NOMO-1 (cell line): ENCODE data around the gene PPP2R5E.
"Not testable (repeated sequence)": the region's sequence is repeated elsewhere in the genome, so short reads cannot be mapped to it uniquely, and the experiment has no call there.

Experiments
- DNase-seq, 2 experiments: peaks; one replicate each; lab custom pipeline; 2025; ENCODE audit not compliant: unreplicated experiment in 2 of 2; lab: John Stamatoyannopoulos, UW

The PPP2R5E gene

DNA sequence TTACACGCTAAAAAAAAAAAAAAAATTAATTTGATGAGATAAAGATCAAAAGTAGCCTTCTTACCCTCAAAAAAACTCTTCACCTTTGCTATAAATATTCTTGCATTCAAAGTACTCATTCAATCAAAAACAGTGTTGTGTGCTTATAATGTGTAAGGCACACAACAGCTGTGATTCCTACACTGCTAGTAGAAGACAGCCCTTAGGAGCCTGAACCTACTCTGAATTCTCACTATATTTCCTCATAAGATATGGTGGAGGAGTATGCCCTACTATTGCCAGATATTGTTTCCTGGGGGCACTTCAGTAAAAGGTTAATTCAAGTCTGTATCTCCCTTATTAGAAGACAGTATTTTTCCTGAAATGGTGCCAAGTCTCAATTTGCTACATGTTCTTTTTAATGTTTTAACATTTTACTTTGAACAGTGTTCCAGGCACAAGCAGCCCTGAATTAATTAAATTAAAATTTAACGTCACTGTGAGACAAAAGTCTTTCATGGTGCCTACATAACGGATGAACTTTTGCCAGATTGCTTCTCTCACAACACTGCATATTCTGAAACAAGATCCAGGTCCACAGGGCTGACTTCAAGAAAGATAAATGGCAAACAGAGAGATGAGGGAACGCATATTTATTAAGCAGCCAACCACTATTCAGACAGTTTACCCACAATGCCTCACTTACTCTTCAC is 19.3 kb downstream of the PPP2R5E start:
- no peak for DNase-seq

DNA sequence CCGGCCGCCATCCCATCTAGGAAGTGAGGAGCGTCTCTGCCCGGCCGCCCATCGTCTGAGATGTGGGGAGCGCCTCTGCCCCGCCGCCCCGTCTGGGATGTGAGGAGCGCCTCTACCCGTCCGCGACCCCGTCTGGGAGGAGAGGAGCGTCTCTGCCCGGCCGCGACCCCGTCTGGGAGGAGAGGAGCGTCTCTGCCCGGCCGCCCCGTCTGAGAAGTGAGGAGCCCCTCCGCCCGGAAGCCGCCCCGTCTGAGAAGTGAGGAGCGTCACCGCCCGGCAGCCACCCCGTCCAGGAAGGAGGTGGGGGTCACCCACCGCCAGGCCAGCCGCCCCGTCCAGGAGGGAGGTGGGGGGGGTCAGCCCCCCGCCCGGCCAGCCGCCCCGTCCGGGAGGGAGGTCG is 20.7 kb downstream of the PPP2R5E start:
- DNase-seq = not testable (repeated sequence)

DNA sequence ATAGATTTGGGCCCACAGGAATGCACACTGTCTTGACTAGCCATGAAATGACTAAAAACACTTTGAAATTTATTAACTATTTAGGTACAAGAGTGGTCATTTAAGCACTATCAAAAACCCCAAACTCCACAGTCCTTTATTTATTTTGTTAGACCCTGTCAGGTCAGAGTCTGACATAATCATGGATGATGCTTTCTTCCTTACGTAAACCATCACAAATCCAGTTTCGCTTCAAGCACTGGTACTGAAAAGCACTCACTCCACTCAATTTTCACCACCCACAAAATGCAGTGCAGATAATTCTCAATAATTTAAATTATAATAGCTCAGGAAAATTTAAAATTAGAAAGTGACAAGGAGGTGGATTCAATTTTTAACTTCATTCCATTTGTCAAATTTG is 25.8 kb downstream of the PPP2R5E start:
- no peak for DNase-seq

DNA sequence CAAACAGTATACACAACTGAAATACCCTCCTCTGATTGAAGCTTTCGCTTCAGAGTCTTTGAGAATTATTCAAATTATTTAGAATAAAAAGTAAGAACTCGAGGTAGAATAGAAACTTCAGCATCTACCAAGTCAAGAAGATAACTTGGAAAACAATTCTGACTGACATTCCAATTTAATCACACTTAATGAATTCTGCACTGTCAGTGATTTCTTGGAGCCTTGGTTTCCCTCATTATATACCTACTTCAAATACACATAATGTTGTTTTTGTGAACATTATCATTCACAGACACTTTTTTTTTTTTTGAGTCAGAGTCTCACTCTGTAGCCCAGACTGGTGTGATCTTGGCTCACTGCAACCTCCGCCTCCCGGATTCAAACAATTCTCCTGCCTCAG is 27.9 kb downstream of the PPP2R5E start:
- DNase-seq = no peak

DNA sequence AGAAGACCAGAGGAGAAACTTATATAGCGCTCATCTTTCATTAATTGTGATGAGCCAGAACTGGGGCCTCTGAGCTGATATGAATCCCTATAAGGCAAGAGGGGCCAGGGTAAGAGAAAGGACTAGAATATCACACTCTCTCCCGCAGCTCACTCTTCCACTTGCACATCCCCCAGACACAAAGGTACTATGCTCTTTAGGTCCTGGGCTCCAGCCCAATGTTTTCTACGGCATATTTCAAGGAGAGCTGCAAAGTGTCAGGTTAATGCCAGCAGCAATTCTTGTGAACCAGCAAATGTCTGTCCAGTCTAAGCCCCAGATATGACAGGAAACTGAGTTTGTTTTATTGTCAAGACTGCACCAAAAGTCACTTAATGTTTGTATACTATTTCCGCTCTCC is 29.4 kb downstream of the PPP2R5E start:
- DNase-seq = no peak

DNA sequence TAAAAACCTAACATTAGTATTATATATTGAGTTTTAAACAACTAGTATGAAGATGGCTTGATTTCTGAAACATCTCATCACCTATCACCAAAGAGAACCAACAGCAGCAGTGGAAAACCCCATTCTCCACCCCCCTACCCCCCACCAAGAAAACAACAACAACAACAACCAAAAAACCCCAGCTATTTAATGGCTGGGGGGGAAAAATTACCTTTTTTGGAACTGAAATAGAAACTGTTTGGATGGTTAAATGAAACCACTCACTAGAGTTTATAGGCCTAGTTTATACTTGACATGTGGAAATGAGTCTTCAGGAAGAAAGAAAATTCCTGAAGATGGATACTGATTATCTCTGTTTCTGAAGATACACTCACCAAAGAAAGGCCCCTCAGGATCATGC is 30.3 kb downstream of the PPP2R5E start:
- DNase-seq = no peak

DNA sequence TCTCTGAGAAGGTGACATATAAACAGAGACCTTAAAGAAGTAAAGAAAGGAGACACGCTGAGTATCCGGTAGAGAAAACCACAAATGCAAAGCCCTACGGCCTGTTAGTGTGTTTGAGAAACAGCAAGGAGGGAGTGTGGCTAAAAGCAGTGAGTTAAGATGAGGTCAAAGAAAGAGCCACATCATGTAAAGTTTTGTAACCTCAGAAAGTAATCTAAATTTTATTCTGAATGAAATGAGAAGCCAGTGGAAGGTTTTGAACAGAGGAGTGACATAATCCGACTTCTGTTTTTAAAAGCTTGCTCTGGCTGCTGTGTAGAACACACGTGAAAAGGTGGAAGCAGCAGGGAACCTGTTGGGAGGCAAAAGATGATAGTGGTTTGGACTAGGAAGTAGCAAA is 32.6 kb downstream of the PPP2R5E start:
- DNase-seq = no peak

DNA sequence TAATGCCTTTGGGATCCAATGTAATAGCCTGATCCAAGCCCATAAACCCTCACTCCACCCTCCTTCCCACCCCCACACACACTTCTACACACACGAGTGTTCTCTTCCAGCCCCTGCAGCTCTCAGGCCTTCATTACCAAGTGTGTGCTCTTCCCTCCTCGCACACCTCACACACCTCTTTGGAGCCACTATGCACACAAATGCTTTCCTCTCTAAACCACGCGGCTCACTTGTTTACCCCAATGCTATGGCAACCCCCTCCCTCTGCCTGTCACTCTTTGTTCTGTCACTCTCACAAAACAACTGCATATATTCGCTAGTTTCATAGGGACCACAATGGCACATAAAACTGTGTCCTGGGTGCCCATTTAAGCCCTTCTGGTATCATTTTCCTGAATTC is 35.1 kb downstream of the PPP2R5E start:
- DNase-seq = no peak

DNA sequence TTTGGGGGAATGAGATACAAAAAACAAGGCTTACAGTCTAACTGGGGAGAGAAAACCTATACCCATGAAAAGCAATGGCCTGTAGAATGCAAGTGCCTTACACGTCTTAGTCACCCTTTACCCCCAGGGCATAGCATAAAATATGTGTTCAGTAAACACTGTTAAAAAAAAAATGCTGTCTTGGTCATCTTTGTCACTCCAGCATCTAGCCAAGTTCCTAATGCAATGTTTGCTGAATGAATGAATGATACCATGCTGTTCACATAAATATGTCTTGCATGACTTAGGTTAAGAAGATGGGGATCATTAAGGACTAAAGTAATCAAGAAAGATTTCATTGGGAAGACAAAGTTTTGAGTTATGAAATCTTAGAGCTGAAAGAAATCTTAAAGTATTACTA is 38.5 kb downstream of the PPP2R5E start:
- DNase-seq = no peak

DNA sequence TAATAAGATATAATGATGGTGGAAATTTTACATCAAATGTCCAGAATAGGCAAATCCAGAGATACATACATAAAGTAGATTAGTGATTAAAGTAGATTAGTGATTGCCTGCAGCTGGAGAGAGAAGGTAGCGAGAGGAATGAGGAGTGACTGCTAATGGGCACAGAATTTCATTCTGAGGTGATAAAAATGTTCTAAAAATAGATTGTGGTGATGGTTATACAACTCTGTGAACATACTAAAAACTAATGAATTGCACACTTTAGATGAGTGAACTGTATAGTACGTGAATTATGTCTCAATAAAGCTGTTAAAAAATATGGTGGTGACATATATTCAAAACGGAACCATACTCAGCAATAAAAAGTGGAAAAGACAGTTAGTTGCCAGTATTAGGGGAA is 41.7 kb downstream of the PPP2R5E start:
- peak in 1 of 2 experiments; percentile 9 for DNase-seq

DNA sequence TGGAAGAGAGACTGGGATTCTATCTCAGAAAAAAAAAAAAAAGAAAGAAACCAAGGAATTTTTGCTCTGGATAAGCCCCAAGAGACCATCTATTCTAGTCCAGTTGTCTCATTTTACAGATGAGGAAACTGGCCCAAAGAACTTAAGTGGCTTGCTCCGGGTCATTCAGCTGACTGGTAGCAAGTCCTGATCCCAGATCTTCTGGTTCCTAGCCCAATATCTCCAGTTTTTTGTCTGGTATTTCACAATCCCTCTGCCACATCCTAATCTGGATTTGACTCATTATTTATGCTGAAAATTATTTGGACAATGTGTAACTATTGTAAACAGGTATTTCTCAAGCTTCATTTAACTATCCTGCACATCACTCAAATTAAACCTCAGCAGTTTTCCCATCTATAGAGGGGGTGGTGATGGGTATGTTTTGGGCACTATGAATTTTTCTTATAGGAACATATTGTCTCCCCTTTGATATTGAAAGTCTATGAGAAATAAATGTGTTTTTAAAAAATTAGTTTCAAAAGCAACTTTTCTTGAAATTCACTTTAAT is 43.4 kb downstream of the PPP2R5E start:
- DNase-seq = no peak

DNA sequence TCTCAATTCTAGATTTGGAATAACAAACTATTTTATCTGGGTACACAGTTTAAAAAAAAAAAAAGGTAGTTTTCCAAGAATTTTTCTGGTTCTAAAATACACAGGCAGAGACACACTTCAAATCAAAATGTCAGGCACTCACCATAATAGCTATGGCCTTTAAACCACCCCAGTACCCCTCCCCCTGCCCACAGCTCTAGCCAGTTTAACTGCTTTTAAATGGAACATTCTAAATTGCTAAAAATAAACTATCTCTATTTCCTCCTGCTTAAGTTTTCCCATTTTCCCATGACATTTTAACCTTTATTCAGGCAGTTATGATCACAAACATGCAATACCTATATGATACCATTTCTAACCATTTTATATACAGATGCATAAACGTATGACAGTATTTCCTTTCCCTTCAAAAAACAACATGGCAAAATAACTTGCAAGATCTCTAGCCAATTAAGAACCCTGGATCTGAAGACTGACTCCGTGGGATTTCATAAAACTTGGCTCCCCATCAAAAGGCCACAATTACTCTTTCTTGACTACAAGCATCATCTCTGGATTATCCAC is 46.3 kb downstream of the PPP2R5E start:
- no peak for DNase-seq

DNA sequence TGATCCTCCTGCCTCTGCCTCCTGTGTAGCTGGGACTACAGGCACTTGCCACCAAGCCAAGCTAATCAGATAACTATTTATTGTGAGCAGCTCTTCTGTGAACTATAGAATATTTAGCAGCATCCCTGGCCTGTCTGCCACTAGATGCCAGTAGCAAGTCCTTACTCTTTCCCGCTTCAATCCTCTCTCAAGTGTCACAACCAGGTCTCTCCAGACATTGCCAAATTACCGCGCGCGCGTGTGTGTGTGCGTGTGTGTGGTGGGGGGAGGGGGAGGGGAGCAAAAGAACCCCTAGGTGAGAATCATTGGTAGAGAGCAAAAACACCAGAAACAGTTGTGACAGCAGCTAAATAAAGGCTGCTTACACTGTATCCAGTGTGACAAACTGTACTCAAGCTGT is 49.9 kb downstream of the PPP2R5E start:
- DNase-seq = no peak

DNA sequence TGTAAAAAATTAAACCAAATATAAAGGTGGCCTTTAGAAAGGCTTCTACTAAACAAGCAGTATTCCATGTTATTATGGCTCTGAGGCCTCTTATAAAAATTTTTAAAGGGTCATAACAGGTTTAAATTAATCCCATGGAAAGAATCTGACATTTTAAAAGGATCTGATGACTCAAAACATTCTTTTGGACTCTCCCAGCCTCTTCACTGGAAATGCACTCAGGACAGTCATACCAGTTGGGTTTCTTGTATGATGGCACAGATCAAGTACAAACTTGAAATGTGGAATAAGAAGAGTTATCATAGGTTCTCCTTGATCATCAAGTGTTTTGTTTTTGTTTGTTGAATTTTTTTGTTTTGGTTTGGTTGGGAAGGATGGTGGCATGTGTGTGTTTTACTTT is 50.8 kb downstream of the PPP2R5E start:
- DNase-seq = no peak

DNA sequence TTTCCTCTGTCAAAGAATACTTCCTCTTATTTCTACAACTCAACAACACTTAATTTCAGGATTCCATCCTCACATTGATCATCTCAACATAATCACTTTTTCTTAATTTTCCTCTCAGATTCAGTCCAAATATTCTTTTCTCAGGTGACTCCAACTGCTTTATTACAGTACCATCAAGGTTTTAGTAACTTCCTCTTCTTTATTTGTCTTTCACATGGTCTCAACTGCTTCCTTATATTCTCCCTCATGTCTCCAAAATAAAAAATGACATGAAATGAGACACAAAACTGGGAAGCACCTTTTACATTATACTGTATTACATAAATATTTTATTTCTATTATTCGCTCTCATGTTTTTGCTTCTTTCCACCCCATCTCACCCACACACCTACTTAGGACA is 55.5 kb downstream of the PPP2R5E start:
- DNase-seq = peak in 1 of 2 experiments; percentile 18

DNA sequence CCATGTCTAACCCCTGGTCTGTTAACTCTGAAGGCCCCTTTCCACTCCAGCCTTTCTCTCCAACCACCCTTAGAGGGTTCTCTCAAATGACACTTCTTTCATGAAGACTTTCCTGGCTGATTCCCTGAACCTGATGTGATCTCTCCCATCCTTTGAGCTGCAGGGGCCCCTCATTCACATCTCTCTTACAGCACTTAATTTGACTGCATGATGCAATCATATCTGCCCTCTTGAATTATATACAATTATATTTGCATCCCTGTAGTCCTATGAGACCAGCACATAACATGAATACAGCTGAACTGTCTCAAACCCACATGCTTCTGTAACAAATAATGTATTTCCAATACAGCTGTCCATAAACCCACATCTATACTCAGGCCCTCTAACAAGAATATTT is 56.4 kb downstream of the PPP2R5E start:
- DNase-seq = no peak

DNA sequence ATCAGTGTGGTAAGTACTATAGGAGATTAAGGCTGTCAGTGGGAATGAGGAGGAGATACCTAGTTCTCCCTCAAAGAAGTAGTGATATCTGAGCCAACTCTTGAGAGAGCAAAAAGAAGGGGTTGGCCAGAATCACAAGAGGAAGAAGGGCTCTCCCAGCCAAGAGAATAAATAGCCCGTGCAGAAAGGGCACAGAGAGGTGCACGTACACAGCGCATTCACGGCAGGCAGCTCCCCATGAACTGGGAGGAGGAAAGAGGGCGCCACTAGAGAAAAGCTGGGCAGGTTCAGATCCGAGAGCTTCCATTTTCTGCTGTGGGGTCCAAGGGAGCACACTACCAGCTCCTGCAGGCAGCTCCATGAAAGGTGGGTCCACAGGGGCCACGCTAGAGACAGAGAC is 59.9 kb downstream of the PPP2R5E start:
- no peak for DNase-seq

DNA sequence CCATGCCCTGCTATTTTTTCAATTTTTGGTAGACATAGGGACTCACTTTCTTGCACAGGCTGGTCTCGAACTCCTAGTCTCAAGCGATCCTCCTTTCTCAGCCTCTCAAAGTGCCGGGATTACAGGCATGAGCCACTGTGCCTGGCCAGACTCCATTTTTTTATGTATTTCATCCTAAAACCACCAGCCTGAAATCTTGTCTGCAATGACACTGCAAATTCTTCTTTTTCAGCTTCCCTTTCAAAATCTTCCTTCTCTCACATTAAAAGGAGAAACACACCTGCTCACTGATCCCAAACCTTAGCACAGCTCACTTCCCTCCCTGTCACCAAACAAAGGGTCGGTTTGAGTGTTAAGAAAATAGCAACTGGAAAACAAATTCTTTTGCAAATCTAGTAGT is 62.6 kb downstream of the PPP2R5E start:
- no peak for DNase-seq

DNA sequence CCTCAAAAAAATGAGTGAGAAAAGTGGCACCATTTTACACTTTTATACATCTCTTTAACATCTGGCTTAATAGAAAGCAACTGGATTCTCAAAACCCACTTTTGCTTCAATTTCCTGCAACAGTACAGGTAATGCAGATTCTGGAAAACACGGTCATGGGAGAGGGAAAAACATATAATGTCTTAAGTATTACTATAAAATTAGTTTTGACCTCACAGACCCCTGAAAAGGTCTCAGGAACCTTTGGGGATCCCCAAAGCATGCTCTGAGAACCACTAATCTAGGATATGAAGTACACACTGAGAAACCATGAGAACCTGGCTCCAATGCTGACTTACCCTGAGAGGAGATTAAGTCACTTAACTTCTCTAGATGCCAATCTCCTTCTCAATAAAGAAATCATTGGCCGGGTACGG is 64.7 kb downstream of the PPP2R5E start:
- DNase-seq = no peak

DNA sequence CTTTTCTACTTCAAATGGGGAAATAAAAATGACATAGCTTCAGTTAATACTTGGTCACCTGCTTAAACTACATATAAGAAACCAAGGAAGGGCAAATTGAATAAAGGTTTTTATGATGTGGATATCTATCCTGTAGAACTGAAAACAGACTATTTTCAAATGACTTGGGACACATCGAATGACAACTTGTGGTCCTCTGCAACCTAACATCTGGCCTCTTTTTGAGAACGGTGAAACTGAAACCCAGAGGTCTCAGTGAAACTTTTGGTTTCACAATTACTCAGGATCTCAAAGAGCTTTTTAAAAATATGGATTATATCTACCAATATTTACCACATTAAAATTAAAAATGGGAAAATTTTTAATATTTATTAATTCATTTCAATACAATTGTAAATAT is 65.2 kb downstream of the PPP2R5E start:
- peak in 1 of 2 experiments; percentile 70 for DNase-seq

DNA sequence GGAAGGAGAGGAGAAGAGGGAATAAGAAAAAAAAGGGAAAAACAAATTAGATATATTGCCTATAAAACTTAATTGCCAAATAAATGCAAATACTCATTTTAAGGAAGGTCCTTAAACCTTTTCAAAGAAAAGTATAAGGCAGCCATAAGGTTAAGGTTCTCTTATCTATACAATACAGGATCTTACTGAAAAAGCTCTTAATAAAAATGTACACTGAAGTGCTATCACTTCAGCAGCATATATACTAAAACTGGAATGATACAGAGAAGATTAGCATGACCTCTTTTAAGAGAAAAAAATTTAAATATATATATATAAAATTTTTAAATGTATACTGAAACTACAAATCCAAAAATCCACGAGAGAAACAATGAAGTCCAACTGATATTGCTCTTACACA is 65.6 kb downstream of the PPP2R5E start:
- DNase-seq = no peak

DNA sequence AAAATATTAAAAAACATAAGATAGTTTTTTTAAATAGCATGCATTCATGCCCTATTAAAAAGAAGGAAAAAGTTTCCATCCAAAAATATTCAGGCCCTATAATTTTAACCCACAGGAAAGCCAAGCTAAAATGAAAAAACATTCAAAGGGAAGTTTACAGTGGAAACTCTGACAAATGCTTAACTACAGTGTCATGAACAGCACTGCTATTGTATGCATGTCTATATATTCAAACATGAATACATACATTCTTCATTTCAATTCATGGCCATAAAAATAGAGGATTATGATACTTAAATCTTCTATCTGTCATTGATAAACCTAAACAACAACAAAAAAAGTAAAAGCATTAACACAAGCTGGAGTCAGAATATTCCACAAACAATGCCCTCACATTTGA is 67.4 kb downstream of the PPP2R5E start:
- no peak for DNase-seq

DNA sequence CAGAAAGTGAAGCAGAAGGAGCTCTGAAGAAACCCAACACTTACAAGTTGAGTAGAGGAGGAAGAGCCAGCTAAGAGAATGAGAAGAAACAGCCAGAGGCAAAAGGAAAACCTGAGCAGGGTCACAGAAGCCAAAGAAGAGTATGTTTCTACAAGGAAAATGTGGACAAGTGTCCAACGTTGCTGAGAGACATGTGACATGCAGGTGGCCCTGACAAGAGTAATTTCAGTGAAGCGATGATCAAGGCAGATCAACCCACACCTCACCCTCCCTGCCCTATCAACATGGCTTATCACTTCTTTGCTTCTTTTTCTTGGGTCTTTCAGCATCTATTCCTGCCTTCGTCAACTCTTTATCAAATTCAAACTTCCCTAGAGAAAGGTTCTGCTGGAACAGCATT is 68.3 kb downstream of the PPP2R5E start:
- no peak for DNase-seq
